SK-N-SH (cell line): Measurements from ENCODE around the gene MMS19. TPM values are rescaled to one million over a fixed set of nuclear protein-coding genes. Genes with fewer than 3 reads are reported as not detected.

Experiments
- CTCF ChIA-PET: fragments of 300-600, 350-600 bp; formaldehyde crosslinking; extraction: SDS; loops from one replicate; lab custom pipeline; 2021; lab: Yijun Ruan, JAX
- POLR2A ChIA-PET: fragments of 350-600 bp; sonication (Branson Sonifier 250); formaldehyde crosslinking; extraction: SDS; loops from one replicate; lab custom pipeline; 2020; ENCODE audit warnings: antibody characterized with exemption, inconsistent platforms; lab: Yijun Ruan, JAX
- DNase-seq: peaks from one replicate; pipeline ENCODE4 v3.0.0; 2012
- H2AFZ ChIP-seq: fragments of 200-600 bp; sonication (generic); 2 replicates; pipeline ENCODE4 v1.8.1; 2016; ENCODE audit warnings: antibody characterized with exemption, mild to moderate bottlenecking, low read depth
- H3F3A ChIP-seq: fragments of 200-600 bp; sonication (generic); replicated peaks from 2 replicates; pipeline ENCODE3; 2016; ENCODE audit warnings: antibody characterized with exemption, mild to moderate bottlenecking; ENCODE audit not compliant: insufficient read depth
- H3K27ac ChIP-seq, 2 experiments: fragments of 200-500 bp in 1 of 2; fragments of 200-600 bp in 1 of 2; sonication (Bioruptor generic) in 1 of 2; sonication (generic), shearing (Covaris generic) in 1 of 2; 2 replicates each; pipeline versions ENCODE4 v1.5.1 to v1.6.1; 2014 to 2016; ENCODE audit warnings: low read depth in 2 of 2, inconsistent platforms in 1 of 2, low read length in 1 of 2, mild to moderate bottlenecking in 1 of 2, mixed read lengths in 1 of 2
- H3K27me3 ChIP-seq: fragments of 200-600 bp; sonication (generic), shearing (Covaris generic); 2 replicates; pipeline ENCODE4 v1.6.1; 2016; ENCODE audit warnings: mixed run types; ENCODE audit not compliant: insufficient read depth
- H3K36me3 ChIP-seq, 2 experiments: fragments of 200-500 bp in 1 of 2; fragments of 200-600 bp in 1 of 2; sonication (Bioruptor generic) in 1 of 2; sonication (generic) in 1 of 2; replicated peaks in 1 of 2; 2 replicates each; pipeline versions ENCODE3 to v1.5.1; 2014 to 2016; ENCODE audit warnings: low read length in 1 of 2, mild to moderate bottlenecking in 1 of 2; ENCODE audit not compliant: insufficient read depth in 2 of 2, control insufficient read depth in 1 of 2
- H3K4me1 ChIP-seq, 2 experiments: fragments of 200-500 bp in 1 of 2; fragments of 200-600 bp in 1 of 2; sonication (Bioruptor generic) in 1 of 2; sonication (generic), shearing (Covaris generic) in 1 of 2; 2 replicates each; pipeline versions ENCODE4 v1.5.1 to v1.6.1; 2014 to 2016; ENCODE audit warnings: low read depth in 1 of 2, low read length in 1 of 2, mixed run types in 1 of 2; ENCODE audit not compliant: insufficient read depth in 2 of 2, control insufficient read depth in 1 of 2
- H3K4me2 ChIP-seq: fragments of 200-600 bp; sonication (generic), shearing (Covaris generic); 2 replicates; pipeline ENCODE4 v1.6.1; 2017; ENCODE audit warnings: mixed run types
- H3K4me3 ChIP-seq, 2 experiments: fragments of 200-500 bp in 1 of 2; fragments of 200-600 bp in 1 of 2; sonication (Bioruptor generic) in 1 of 2; sonication (generic), shearing (Covaris generic) in 1 of 2; 2 replicates each; pipeline versions ENCODE4 v1.5.1 to v1.8.1; 2014 to 2016; ENCODE audit warnings: low read depth in 2 of 2, inconsistent platforms in 1 of 2, low read length in 1 of 2, mild to moderate bottlenecking in 1 of 2, mixed read lengths in 1 of 2, moderate library complexity in 1 of 2
- H3K79me2 ChIP-seq: fragments of 200-600 bp; sonication (generic); 2 replicates; pipeline ENCODE4 v1.8.1; 2017; ENCODE audit warnings: mild to moderate bottlenecking; ENCODE audit not compliant: insufficient read depth
- H3K9ac ChIP-seq: fragments of 200-600 bp; sonication (generic); 2 replicates; pipeline ENCODE4 v1.6.1; 2017; ENCODE audit warnings: mixed run types
- H3K9me2 ChIP-seq: fragments of 200-600 bp; sonication (generic); 2 replicates; pipeline ENCODE4 v1.6.1; 2017; ENCODE audit warnings: mixed run types
- H3K9me3 ChIP-seq: fragments of 200-600 bp; sonication (generic); 2 replicates; pipeline ENCODE4 v1.6.1; 2017; ENCODE audit warnings: mixed run types, mild to moderate bottlenecking, moderate library complexity
- H4K20me1 ChIP-seq: fragments of 200-600 bp; sonication (generic); 2 replicates; pipeline ENCODE4 v1.6.1; 2017; ENCODE audit warnings: mild to moderate bottlenecking, mixed run types; ENCODE audit not compliant: insufficient read depth
- CHD2 ChIP-seq: fragments of 150-350 bp; IDR thresholded peaks from 2 replicates; pipeline ENCODE4 v1.6.1; 2018; ENCODE audit warnings: low read length; ENCODE audit not compliant: partially characterized antibody
- ELF1 ChIP-seq: IDR thresholded peaks from 2 replicates; pipeline ENCODE4 v1.4.0; 2012
- EZH2phosphoT487 ChIP-seq: fragments of 200-600 bp; sonication (generic); IDR thresholded peaks from 2 replicates; pipeline ENCODE4 v1.6.1; 2017; ENCODE audit warnings: low read depth, mixed run types, mild to moderate bottlenecking, antibody characterized with exemption, moderate library complexity, borderline replicate concordance
- FOXM1 ChIP-seq: IDR thresholded peaks from 2 replicates; pipeline ENCODE4 v1.4.0; 2012; ENCODE audit warnings: low read depth, mild to moderate bottlenecking
- GABPA ChIP-seq: IDR thresholded peaks from 2 replicates; pipeline ENCODE4 v1.4.0; 2012; ENCODE audit warnings: low read depth, mild to moderate bottlenecking
- JUND ChIP-seq: IDR thresholded peaks from 2 replicates; pipeline ENCODE4 v1.4.0; 2012
- MXI1 ChIP-seq: IDR thresholded peaks from 2 replicates; pipeline ENCODE4 v1.6.1; 2012; ENCODE audit warnings: mild to moderate bottlenecking, low read depth, low read length, improper control_type of control experiment
- NFIC ChIP-seq: IDR thresholded peaks from 2 replicates; pipeline ENCODE4 v1.4.0; 2012; ENCODE audit warnings: borderline replicate concordance
- NRF1 ChIP-seq: IDR thresholded peaks from 2 replicates; pipeline ENCODE4 v1.6.1; 2012; ENCODE audit warnings: low read depth, mild to moderate bottlenecking, low read length
- POLR2AphosphoS5 ChIP-seq: IDR thresholded peaks from 2 replicates; pipeline ENCODE4 v1.6.1; 2012; ENCODE audit warnings: low read depth, low read length
- RAD21 ChIP-seq: IDR thresholded peaks from 2 replicates; pipeline ENCODE4 v1.6.1; 2012; ENCODE audit warnings: mild to moderate bottlenecking, low read length
- RCOR1 ChIP-seq: fragments of 150-350 bp; IDR thresholded peaks from 2 replicates; pipeline ENCODE4 v1.6.1; 2017; ENCODE audit warnings: antibody characterized with exemption, low read length
- RXRA ChIP-seq: IDR thresholded peaks from 2 replicates; pipeline ENCODE4 v1.4.0; 2012; ENCODE audit warnings: low read depth, mild to moderate bottlenecking, borderline replicate concordance
- TAF1 ChIP-seq: IDR thresholded peaks from 2 replicates; pipeline ENCODE4 v1.6.1; 2012; ENCODE audit warnings: low read depth, mild to moderate bottlenecking, low read length, moderate library complexity, borderline replicate concordance
- TEAD4 ChIP-seq: IDR thresholded peaks from 2 replicates; pipeline ENCODE4 v1.4.0; 2012; ENCODE audit warnings: mild to moderate bottlenecking, borderline replicate concordance; ENCODE audit not compliant: insufficient read depth
- YY1 ChIP-seq: IDR thresholded peaks from 2 replicates; pipeline ENCODE4 v1.4.0; 2012; ENCODE audit warnings: low read depth, mild to moderate bottlenecking
- WGBS: methylation state at CpG from one replicate; pipeline ENCODE4 v1.1.6; 2017; ENCODE audit warnings: low lambda C conversion rate; 5-methylcytosine and 5-hydroxymethylcytosine counted together
- polyA plus RNA-seq, 3 experiments: library from polyadenylated mRNA; depleted of rRNA; stranded (reverse); fragments of >200 nt; gene quantifications; 2 replicates each; pipeline ENCODE4 v1.2.3, GENCODE V29; 2012
- TF ChIP-seq, protein P1 (sequence below): IDR thresholded peaks from 2 replicates; pipeline ENCODE4 v1.4.0; 2012; ENCODE audit warnings: low read depth, borderline replicate concordance
- TF ChIP-seq, protein P2 (sequence below): fragments of 150-350 bp; IDR thresholded peaks from 2 replicates; pipeline ENCODE4 v1.6.1; 2017; ENCODE audit warnings: antibody characterized with exemption, low read length, low read depth, borderline replicate concordance
- TF ChIP-seq, protein P3 (sequence below): IDR thresholded peaks from 2 replicates; pipeline ENCODE4 v1.4.0; 2012; ENCODE audit warnings: low read depth
- TF ChIP-seq, protein P4 (sequence below): IDR thresholded peaks from 2 replicates; pipeline ENCODE4; 2012

The MMS19 gene
- polyA plus RNA-seq, 1 of the 3 experiments (the other 2 are of a cell fraction) = 56.9 TPM

DNA sequence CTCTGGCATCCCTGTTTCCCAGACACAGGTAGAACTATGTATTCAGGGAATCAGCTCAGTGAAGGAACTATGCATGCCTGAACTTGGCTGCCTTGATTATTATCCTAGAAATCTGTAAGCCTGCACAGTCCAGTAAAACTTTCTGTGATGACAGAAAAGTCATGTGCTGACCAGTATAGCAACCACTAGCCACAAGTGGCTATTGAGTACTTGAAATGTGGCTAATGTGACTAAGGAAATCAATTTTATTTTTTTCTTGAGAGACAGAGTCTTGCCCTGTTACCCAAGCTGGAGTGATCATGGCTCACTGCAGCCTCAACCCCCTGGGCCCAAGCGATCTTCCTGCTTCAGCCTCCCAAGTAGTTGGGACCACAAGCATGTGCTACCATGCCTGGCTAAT, 55.9 kb downstream of the MMS19 start:
- Histone ChIP-seq H3K4me3 (no peak overlapping the region), H3K79me2 (peaks cover 48% of the 10 kb centered on the region), H3F3A (no peaks in the 10 kb centered on the region), H3K36me3 (peaks cover 10 to 32% of the 10 kb centered on the region in 2 experiments), H3K27me3 (no peaks in the 10 kb centered on the region), H3K9me2 (no peaks in the 10 kb centered on the region), H3K4me1 (peaks cover 7% of the 10 kb centered on the region in 2 experiments; a peak in 3 of 4 replicates), H3K4me2 (no peak overlapping the region), H3K9me3 (no peaks in the 10 kb centered on the region), H3K9ac (no peak overlapping the region), H4K20me1 (no peaks in the 10 kb centered on the region), H3K27ac (no peak overlapping the region), H2AFZ (no peak overlapping the region)
- DNase-seq = no peak
- ChIA-PET POLR2A (no interaction called here), CTCF (interaction anchor here (1.2 to 1.4 kb wide), 2 partner anchors 19 to 34 kb away, joined by 3 to 5 read pairs; no protein-coding TSS in a partner anchor)
- 100% methylated on average over 1 of the region's 1 CpG for WGBS
- no peak for TF ChIP-seq TAF1
- no peak for TF ChIP-seq RCOR1
- TF ChIP-seq JUND = no peak
- no peak for TF ChIP-seq RXRA
- TF ChIP-seq, protein P1, sequence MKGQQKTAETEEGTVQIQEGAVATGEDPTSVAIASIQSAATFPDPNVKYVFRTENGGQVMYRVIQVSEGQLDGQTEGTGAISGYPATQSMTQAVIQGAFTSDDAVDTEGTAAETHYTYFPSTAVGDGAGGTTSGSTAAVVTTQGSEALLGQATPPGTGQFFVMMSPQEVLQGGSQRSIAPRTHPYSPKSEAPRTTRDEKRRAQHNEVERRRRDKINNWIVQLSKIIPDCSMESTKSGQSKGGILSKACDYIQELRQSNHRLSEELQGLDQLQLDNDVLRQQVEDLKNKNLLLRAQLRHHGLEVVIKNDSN = no peak
- TF ChIP-seq EZH2phosphoT487 = no peak
- no peak for TF ChIP-seq POLR2AphosphoS5
- TF ChIP-seq RAD21 = no peak
- TF ChIP-seq NFIC = no peak
- TF ChIP-seq, protein P2, sequence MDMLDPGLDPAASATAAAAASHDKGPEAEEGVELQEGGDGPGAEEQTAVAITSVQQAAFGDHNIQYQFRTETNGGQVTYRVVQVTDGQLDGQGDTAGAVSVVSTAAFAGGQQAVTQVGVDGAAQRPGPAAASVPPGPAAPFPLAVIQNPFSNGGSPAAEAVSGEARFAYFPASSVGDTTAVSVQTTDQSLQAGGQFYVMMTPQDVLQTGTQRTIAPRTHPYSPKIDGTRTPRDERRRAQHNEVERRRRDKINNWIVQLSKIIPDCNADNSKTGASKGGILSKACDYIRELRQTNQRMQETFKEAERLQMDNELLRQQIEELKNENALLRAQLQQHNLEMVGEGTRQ = no peak
- TF ChIP-seq, protein P3, sequence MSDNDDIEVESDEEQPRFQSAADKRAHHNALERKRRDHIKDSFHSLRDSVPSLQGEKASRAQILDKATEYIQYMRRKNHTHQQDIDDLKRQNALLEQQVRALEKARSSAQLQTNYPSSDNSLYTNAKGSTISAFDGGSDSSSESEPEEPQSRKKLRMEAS = no peak
- no peak for TF ChIP-seq GABPA
- no peak for TF ChIP-seq CHD2
- no peak for TF ChIP-seq YY1
- TF ChIP-seq, protein P4, sequence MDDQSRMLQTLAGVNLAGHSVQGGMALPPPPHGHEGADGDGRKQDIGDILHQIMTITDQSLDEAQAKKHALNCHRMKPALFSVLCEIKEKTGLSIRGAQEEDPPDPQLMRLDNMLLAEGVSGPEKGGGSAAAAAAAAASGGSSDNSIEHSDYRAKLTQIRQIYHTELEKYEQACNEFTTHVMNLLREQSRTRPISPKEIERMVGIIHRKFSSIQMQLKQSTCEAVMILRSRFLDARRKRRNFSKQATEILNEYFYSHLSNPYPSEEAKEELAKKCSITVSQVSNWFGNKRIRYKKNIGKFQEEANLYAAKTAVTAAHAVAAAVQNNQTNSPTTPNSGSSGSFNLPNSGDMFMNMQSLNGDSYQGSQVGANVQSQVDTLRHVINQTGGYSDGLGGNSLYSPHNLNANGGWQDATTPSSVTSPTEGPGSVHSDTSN = no peak
- no peak for TF ChIP-seq FOXM1

DNA sequence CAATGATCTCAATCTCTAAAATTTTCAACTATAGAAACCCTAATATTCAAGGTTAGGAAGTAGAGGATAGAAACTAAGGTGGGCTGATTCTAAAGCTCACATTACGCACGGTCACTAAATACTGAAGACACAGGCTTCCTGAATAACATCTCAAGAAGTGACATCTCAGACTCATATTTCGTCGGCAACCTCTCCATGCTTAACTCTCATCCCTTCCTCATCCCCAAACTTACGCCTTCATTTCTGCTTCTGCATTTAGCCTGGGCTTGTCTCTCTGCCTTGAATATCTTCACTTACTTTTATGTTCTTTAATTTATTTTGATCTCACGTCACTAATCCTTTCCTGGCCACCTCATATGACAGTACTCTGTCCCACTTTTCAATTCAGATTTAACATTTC, 63.0 kb downstream of the MMS19 start:
- no peaks in the 10 kb centered on the region for H3K4me1 ChIP-seq
- no peak overlapping the region for H3K4me3 ChIP-seq
- H3K9me2 ChIP-seq = no peaks in the 10 kb centered on the region
- H3K9ac ChIP-seq = no peak overlapping the region
- peaks cover 45 to 57% of the 10 kb centered on the region in 2 experiments for H3K36me3 ChIP-seq
- no peaks in the 10 kb centered on the region for H3K27me3 ChIP-seq
- peaks cover 14% of the 10 kb centered on the region for H3K79me2 ChIP-seq
- DNase-seq = no peak
- ChIA-PET POLR2A (interaction anchor here (0.7 kb wide), 1 partner anchor 20 kb away, joined by 3 read pairs; no protein-coding TSS in a partner anchor), CTCF (no interaction called here)
- H3K27ac ChIP-seq = no peak overlapping the region
- no peaks in the 10 kb centered on the region for H3K9me3 ChIP-seq
- over 99% methylated on average over 6 of the region's 6 CpGs for WGBS
- no peak overlapping the region for H3K4me2 ChIP-seq
- H4K20me1 ChIP-seq = no peaks in the 10 kb centered on the region
- no peak overlapping the region for H2AFZ ChIP-seq
- TF ChIP-seq ELF1 = no peak
- no peak for TF ChIP-seq MXI1
- TF ChIP-seq YY1 = no peak
- TF ChIP-seq GABPA = no peak
- no peak for TF ChIP-seq EZH2phosphoT487
- no peak for TF ChIP-seq TEAD4
- TF ChIP-seq TAF1 = no peak
- no peak for TF ChIP-seq NRF1
- peaks cover 40% of the 10 kb centered on the region for H3F3A ChIP-seq
